HG02763 (cell line): Measurements from ENCODE around the gene PLA2G3.
"Not testable (repeated sequence)": the region's sequence is repeated elsewhere in the genome, so short reads cannot be mapped to it uniquely, and the experiment has no call there.

Source experiments
- ATAC-seq: cut with Tn5 transposase; IDR thresholded peaks from one replicate; pipeline ENCODE4 v1.9.1; 2021; ENCODE audit warnings: mild to moderate bottlenecking, moderate library complexity; ENCODE audit not compliant: unreplicated experiment

PLA2G3 gene

DNA sequence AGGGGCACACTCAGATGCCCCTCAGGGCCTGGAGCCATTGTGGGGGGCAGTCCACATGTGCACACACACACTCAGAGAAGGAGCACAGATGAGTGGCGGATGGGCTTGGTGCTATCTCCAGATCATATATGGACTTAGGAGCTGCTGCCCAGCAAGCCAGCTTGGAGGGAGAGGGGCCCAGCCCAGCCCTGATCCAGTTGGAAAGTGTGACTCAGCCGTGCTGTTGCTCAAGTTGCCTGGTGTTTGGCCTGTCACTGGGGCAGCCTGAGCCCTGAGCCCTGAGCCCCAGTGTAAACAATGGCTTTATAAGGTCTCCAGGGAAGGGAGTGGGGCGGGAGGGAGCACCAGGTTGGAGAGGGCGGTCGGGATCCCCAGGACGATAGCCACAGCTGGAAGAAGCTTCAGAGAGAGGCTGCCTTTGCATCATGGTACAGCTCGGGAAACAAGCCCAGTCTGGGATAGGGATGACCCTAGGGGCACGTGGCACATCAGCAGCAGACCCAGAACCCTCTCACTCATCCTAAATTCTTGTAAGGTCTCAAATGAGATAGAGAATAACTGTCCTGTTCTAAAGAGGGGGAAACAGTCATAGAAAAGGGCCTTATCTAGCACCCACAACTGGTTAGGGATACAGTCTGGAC is 37.7 kb downstream of the PLA2G3 start:
- no peak for ATAC-seq

DNA sequence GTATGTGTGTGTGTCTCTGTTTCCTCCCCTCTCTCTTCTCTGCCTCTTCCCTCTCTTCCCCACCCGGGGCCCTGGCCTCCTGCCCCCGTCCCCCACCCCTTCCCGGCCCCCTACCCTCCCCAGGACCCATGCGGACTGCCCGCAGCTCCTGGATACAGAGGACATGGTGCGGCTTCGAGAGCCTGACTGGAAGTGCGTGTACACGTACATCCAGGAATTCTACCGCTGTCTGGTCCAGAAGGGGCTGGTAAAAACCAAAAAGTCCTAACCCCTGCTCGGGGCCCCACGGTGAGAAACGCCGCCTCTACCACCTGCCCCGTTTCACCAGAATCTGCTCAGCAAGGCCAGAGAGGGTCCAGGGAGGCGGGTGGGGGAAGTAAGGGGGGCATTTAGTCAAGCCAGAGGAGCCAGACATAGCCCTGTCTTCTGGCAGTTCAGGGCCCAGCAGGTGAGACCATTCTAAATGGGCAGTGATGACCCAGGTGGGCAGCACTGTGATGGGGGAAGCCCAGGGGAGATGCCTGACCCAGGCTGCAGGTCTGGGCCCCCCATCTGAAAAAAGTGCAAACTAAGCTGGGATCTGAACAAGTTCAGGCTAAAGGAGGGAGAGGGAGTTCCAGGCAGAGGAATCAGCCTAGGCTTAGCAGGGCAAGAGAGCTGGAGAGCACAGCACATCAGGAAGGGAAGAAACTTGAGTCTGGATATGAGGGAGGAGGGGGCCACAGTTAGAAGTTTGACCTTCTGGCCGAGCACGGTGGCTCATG is 39.4 kb downstream of the PLA2G3 start:
- no peak for ATAC-seq

DNA sequence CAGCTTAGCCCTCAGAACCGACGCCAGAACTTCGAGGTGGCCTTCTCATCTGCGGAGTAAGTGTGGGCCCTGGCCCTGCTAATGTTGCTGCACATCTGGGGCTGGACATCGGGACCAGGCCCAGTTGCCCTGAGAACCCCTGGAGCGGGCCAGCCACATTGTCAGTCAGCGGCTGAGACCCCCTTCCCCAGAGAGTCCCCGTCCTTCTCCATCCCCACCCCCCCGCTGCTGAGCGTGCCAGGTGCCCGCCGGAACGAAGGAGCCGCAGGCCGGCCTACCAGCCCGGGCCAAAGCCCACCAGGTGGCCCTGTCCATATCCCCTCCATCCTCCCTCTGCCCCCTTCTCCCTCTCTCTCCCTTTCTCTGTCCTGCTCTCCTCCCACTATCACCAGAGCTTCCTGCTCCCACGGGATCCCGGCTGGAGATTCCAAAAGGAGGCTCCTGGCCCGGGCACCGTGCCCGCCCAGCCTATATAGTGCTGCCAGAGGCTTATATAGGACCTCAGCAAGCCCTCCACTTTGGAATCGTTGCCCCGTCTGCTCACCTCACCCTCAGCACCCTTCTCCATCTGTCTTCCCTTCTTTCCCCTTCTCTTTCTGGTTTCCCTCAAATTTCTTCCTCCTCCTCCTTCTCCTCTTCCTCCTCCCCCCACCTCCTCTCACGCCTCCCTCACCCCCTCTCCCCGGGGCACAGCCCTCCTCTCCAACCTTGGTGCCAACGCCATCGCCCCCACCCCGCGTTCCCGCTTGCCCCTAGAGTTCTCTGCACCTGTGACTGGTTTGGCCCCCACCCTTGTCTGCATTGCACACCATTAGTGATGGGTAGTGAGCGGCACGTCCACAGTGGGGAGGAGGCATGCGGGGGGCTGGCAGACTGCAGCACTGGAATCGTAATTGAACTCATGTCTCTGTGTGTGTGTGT is 40.2 kb downstream of the PLA2G3 start:
- no peak for ATAC-seq

GRCh38 chr22:31099386-31099785 is 40.9 kb downstream of the PLA2G3 start:
- ATAC-seq = no peak

DNA sequence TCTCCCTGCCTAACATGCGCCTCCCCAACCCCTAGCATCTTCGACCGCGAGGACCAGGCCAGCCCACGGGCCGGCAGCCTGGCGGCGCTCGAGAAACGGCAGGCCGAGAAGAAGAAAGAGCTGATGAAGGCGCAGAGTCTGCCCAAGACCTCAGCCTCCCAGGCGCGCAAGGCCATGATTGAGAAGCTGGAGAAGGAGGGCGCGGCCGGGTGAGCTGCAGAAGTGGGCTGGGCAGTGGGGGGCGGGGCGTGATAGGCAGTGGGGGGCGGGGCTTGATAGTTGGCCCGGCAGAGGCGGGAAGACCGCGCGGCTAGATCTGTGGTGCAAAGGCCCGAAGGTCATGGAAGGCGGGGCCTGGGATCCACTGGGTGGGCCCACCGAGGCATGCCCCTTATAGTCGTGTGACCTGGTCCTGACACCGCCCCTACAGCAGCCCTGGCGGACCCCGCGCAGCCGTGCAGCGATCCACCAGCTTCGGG is 41.6 kb downstream of the PLA2G3 start:
- no peak for ATAC-seq

DNA sequence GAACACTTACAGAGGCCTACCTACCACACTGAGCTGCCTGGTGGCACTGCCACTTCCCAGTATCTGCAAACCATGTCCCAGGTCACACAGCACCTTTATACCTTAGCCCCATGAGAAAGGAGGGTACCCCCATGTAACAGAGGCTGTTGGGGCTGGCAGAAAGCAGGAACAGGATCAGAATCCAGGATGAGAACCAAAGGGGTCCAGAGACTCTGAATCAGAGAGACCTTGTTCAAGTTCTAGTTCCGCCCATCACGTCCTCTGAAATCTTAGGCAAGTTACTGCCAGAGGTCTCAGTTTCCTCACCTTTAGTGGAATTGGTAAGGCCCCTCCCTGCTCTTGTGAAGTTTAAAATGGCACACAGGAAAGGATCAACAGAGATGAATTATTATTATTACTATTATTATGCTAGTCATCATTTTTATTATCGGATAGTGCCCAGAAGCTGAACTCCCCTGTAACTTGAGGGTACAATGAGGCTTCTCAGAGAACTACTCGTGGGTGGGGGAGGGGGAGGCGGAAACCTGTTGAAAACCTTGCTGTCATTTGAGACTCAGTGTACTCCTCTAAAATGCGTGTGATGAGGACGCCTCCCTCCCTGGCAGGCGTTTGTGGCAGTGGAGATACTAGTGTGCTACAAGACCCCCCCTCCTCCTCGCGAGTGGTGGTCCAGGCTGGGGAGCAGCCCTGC is 42.2 kb downstream of the PLA2G3 start:
- ATAC-seq = no peak

DNA sequence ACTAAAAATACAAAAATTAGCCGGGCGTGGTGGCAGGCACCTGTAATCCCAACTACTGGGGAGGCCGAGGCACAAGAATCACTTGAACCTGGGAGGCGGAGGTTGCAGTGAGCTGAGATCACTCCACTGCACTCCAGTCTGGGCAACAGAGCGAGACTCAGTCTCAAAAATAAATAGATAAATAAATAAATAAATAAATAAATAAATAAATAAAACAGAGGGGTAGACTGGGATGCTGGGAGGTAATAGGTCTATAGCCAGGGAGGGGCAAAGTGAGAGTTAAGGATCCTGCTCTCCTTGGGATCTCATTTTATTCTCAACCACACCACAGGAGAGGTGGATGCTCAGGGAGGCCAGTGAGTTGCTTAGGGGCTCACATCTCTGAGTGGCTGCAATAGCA is 42.8 kb downstream of the PLA2G3 start:
- ATAC-seq = not testable (repeated sequence)

- no peak for ATAC-seq
Measured at GRCh38 chr22:31096657-31097279, 43.5 kb downstream of the PLA2G3 start.

GRCh38 chr22:31095637-31096249 is 44.6 kb downstream of the PLA2G3 start:
- no peak for ATAC-seq

DNA sequence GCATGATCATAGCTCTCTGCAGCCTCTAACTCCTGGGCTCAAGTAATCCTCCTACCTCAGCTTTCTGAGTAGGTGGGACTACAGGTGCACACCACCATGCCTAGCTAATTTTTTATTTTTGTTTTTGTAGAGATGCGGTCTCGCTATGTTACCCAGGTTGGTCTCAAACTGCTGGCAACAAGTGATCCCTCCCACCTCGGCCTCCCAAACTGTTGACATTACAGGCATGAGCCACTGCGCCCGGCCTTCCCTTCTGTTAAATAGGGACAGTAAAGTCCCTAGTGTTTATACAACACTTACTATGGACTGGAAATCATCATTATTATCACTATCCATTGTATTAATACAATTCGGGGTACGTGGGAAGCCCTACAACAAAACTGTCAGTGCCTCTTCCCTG is 45.6 kb downstream of the PLA2G3 start:
- no peak for ATAC-seq

DNA sequence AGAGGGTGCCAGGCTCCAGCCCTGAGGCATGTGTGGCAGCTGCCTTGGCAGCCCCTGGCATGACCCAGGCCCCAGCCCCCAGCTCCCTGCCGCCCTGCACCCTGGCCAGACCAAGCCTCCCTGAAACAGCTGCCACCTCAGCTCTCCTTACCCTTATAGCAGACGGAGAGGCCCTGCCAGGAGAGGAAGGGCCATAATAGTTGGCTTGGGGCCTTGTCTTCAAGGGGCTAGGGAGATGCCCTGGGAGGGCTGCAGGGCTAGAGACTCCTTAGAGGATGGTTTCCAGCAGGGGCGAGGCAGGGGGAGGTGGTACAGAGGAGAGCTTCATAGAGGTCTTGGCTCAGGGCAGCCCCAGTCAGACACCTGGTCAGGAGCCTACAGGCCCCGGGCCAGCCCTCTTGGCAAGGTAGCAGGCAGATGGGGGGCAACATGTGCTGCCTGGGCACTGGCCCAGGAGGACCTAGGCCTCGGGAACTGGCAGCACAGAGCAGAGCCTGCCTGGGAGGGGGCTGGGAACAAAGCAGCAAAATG is 46.2 kb downstream of the PLA2G3 start:
- ATAC-seq = no peak

DNA sequence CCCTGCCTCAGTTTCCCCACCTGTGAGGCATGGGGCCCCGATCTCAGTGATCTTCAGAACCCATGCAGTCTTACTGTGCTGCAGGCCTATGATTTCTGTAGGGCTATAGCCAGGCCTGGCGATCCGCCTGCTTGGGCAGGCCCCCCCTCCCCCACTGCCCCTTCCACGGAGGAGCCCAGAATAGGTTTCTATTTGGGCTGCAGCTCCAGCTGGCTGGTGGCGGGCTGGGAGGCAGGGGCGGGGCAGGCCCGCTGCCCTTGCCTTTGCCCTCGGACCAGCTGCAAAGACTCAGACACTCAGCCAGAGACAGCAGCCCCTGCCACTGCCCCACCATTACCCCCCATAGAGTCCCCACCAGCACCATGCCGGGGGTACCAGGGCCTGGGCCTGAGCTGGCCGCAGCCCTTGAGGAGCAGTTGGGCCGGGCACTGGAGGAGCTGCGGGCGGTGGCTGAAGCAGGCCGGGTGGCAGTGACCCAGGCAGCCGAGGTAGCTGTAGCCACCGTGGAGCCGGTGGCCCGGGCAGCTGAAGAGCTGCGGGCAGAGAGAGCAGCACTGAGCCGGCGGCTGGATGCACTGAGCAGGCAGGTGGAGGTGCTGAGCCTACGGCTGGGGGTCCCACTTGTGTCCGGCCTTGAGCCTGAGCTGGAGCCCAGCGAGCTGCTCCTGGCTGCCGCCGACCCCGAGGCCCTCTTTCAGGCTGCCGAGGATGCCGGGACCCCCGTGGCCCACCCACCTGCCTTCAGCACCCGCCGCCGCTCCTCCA is 47.0 kb downstream of the PLA2G3 start:
- ATAC-seq = no peak

GRCh38 chr22:31092161-31092560 is 48.1 kb downstream of the PLA2G3 start:
- ATAC-seq = no peak

DNA sequence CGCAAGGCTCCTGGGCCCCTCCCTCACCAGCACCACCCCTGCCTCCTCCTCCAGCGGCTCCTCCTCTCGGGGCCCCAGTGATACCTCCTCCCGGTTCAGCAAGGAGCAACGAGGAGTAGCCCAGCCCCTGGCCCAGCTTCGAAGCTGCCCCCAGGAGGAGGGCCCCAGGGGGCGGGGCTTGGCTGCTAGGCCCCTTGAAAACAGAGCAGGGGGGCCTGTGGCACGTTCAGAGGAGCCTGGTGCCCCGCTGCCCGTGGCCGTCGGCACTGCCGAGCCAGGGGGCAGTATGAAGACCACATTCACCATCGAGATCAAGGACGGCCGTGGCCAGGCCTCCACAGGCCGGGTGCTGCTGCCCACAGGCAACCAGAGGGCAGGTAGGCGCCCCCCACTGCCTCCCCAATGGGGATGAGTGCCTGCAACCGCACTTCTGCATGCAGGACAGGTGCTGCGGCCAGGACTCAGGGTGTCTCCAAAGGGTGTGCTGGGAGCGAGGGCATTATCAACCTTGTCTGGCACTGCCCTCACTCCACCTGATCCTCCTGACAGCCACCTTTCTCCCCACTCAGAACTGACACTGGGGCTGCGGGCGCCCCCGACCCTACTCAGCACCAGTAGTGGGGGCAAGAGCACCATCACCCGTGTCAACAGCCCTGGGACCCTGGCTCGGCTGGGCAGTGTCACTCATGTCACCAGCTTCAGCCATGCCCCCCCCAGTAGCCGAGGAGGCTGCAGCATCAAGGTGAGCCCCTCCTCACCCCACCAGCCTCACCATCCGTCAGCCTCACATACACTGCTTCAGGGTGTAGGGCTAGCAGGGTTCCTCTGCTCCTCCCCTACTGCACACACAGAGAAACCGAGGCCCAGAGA is 49.0 kb downstream of the PLA2G3 start:
- no peak for ATAC-seq

- ATAC-seq = no peak
Measured at GRCh38 chr22:31090217-31091085, 49.9 kb downstream of the PLA2G3 start.

DNA sequence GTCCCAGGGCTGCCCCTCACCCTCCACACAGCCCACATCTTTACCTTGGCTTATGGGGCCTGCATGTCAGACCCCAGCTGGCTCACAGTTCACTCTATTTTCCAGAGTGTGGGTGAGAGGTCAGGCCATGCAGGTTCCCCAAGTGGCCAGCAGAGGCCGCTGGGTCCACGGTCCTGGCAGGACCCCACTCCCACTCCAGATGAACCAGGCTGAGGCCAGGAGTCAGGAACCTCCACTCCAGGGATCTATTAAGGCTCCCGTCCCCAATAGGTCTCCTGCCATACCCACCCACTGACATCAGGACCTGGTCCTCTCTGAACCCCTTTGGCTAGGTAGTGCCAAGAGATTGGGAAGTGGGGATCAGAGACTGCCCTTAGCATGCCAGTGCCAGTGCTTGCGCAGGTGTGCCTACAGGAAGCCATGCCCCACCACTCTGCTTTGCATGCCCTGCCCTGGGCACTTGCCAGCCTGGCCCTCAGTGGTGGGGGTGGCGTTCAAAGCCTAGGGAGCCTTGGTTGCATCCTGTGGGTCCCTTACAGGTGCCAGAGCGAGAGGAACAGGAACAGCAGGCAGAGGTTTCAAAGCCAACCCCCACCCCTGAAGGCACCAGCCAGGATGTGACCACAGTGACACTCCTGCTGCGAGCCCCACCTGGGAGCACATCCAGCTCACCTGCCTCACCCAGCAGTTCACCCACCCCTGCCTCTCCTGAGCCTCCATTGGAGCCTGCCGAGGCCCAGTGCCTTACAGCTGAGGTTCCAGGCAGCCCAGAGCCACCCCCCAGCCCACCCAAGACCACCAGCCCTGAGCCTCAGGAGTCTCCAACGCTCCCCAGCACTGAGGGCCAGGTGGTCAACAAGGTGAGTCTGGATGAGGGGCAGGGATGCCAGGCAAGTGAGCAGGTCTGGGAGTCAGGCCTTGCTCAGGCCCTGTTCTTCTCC is 50.9 kb downstream of the PLA2G3 start:
- no peak for ATAC-seq
